CD4-positive, alpha-beta T cell treated with Interleukin-12 subunit alpha and Interleukin-12 subunit beta, for 1 hour (primary cell): ENCODE results near the gene CXCL17.
A peak's percentile ranks its signal among the peaks of the same experiment; 100 is the strongest.
"Not testable (repeated sequence)": the region's sequence is repeated elsewhere in the genome, so short reads cannot be mapped to it uniquely, and the experiment has no call there.

Experiments
- DNase-seq: peaks from one replicate; pipeline ENCODE4 v3.0.0-alpha.2; 2020

The CXCL17 gene

GRCh38 chr19:42465827-42466280, 23.1 kb upstream of the CXCL17 start:
- DNase-seq = no peak

GRCh38 chr19:42461700-42462324, 19.1 kb upstream of the CXCL17 start:
- DNase-seq = no peak

- not testable (repeated sequence) for DNase-seq
Observed at GRCh38 chr19:42461231-42461630, 18.5 kb upstream of the CXCL17 start.

GRCh38 chr19:42459926-42460325, 17.2 kb upstream of the CXCL17 start:
- DNase-seq = no peak

- DNase-seq = no peak
Observed at GRCh38 chr19:42455621-42456081, 12.9 kb upstream of the CXCL17 start.

GRCh38 chr19:42455086-42455485, 12.3 kb upstream of the CXCL17 start:
- DNase-seq = no peak

GRCh38 chr19:42452590-42452989, 9.8 kb upstream of the CXCL17 start:
- no peak for DNase-seq

GRCh38 chr19:42450314-42450934, 7.7 kb upstream of the CXCL17 start:
- DNase-seq = peak; percentile 90

GRCh38 chr19:42448306-42448705, 5.6 kb upstream of the CXCL17 start:
- DNase-seq = not testable (repeated sequence)

GRCh38 chr19:42445948-42446347, 3.2 kb upstream of the CXCL17 start:
- DNase-seq = no peak

- no peak for DNase-seq
Observed at GRCh38 chr19:42443944-42444398, 1.2 kb upstream of the CXCL17 start.

GRCh38 chr19:42441049-42441445, 1.7 kb downstream of the CXCL17 start:
- peak; percentile 18 for DNase-seq

- DNase-seq = peak; percentile 82
Observed at GRCh38 chr19:42440357-42441048, 2.2 kb downstream of the CXCL17 start.

GRCh38 chr19:42436006-42436405, 6.7 kb downstream of the CXCL17 start:
- no peak for DNase-seq

- no peak for DNase-seq
Observed at GRCh38 chr19:42435316-42435715, 7.4 kb downstream of the CXCL17 start.

- peak; percentile 71 for DNase-seq
Observed at GRCh38 chr19:42433503-42434260, 9.1 kb downstream of the CXCL17 start.

- no peak for DNase-seq
Observed at GRCh38 chr19:42431486-42431885, 11.3 kb downstream of the CXCL17 start.

- DNase-seq = no peak
Observed at GRCh38 chr19:42428676-42429075, 14.1 kb downstream of the CXCL17 start.

GRCh38 chr19:42427313-42427712, 15.4 kb downstream of the CXCL17 start, which contains the start of gene LIPE:
Gene LIPE, minus strand, starts transcription at chr19:42427388. Its CDS starts 239 bp downstream, at chr19:42427149.
- DNase-seq = no peak

- DNase-seq = no peak
Observed at GRCh38 chr19:42426643-42427042, 16.1 kb downstream of the CXCL17 start.

GRCh38 chr19:42424712-42425131, 18.0 kb downstream of the CXCL17 start:
- DNase-seq = no peak

- DNase-seq = no peak
Observed at GRCh38 chr19:42424345-42424707, 18.4 kb downstream of the CXCL17 start.
